Glutamatergic neuron (in vitro differentiated cells): ENCODE results near the gene OR51B2. TPM values are rescaled to one million over a fixed set of nuclear protein-coding genes. Genes with fewer than 3 reads are reported as not detected.

Experiments
- DNase-seq: peaks from one replicate; pipeline ENCODE4 v3.0.0; 2022
- H3K27ac Mint-ChIP-seq: one replicate; pipeline ENCODE4 v1.8.0; 2020; ENCODE audit warnings: mild to moderate bottlenecking, mixed read lengths, inconsistent platforms; ENCODE audit not compliant: unreplicated experiment
- H3K27me3 Mint-ChIP-seq: one replicate; pipeline ENCODE4 v1.8.0; 2020; ENCODE audit warnings: mild to moderate bottlenecking, moderate library complexity, mixed read lengths, inconsistent platforms; ENCODE audit not compliant: unreplicated experiment
- H3K36me3 Mint-ChIP-seq: one replicate; pipeline ENCODE4 v1.8.0; 2020; ENCODE audit warnings: mild to moderate bottlenecking, mixed read lengths, inconsistent platforms; ENCODE audit not compliant: unreplicated experiment
- H3K4me1 Mint-ChIP-seq: one replicate; pipeline ENCODE4 v1.8.0; 2020; ENCODE audit warnings: mild to moderate bottlenecking, low read depth, mixed read lengths, inconsistent platforms; ENCODE audit not compliant: unreplicated experiment
- H3K4me3 Mint-ChIP-seq: one replicate; pipeline ENCODE4 v1.8.0; 2020; ENCODE audit warnings: mild to moderate bottlenecking, mixed read lengths, inconsistent platforms; ENCODE audit not compliant: unreplicated experiment
- H3K9me3 Mint-ChIP-seq: one replicate; pipeline ENCODE4 v1.8.0; 2020; ENCODE audit warnings: mild to moderate bottlenecking, moderate library complexity, mixed read lengths, inconsistent platforms; ENCODE audit not compliant: unreplicated experiment
- CTCF ChIP-seq: fragments of 200-600 bp; sonication (generic); IDR thresholded peaks from one replicate; pipeline ENCODE4 v1.5.0; 2021; ENCODE audit not compliant: partially characterized antibody, unreplicated experiment
- total RNA-seq: library from RNA; stranded (reverse); fragmentation: NEBNext Ultra II Directional; extraction: Animal tissue kit (Norgen Biotek cat#: 25700); gene quantifications from one replicate; pipeline ENCODE4 v1.2.1, GENCODE V29; 2021; ENCODE audit not compliant: unreplicated experiment

The OR51B2 gene
- total RNA-seq, 1 donor from 2014 or later, result not detected

- no peak for DNase-seq
- H3K27me3 Mint-ChIP-seq, result peaks cover 2% of the 10 kb centered on the region
- no peak overlapping the region for H3K4me3 Mint-ChIP-seq
- H3K9me3 Mint-ChIP-seq, result peaks cover 1% of the 10 kb centered on the region
- TF ChIP-seq CTCF, result no peak
- H3K4me1 Mint-ChIP-seq, result no peaks in the 10 kb centered on the region
- H3K27ac Mint-ChIP-seq, result no peak overlapping the region
- no peaks in the 10 kb centered on the region for H3K36me3 Mint-ChIP-seq
Observed at GRCh38 chr11:5290106-5290505, 34.0 kb downstream of the OR51B2 start.

GRCh38 chr11:5289696-5290095 is 34.4 kb downstream of the OR51B2 start:
- Mint-ChIP-seq H3K4me1 (no peaks in the 10 kb centered on the region), H3K36me3 (no peaks in the 10 kb centered on the region), H3K27me3 (peaks cover 2% of the 10 kb centered on the region), H3K4me3 (no peak overlapping the region), H3K9me3 (no peaks in the 10 kb centered on the region), H3K27ac (no peak overlapping the region)
- no peak for DNase-seq
- no peak for TF ChIP-seq CTCF

GRCh38 chr11:5288906-5289550 is 35.1 kb downstream of the OR51B2 start:
- DNase-seq, result no peak
- TF ChIP-seq CTCF, result no peak
- H3K9me3 Mint-ChIP-seq, result no peaks in the 10 kb centered on the region
- H3K27ac Mint-ChIP-seq, result no peak overlapping the region
- H3K4me1 Mint-ChIP-seq, result no peaks in the 10 kb centered on the region
- H3K27me3 Mint-ChIP-seq, result peaks cover 2% of the 10 kb centered on the region
- no peak overlapping the region for H3K4me3 Mint-ChIP-seq
- H3K36me3 Mint-ChIP-seq, result no peaks in the 10 kb centered on the region

- H3K27ac Mint-ChIP-seq, result no peak overlapping the region
- H3K4me3 Mint-ChIP-seq, result no peak overlapping the region
- H3K27me3 Mint-ChIP-seq, result peaks cover 2% of the 10 kb centered on the region
- no peaks in the 10 kb centered on the region for H3K4me1 Mint-ChIP-seq
- H3K36me3 Mint-ChIP-seq, result no peaks in the 10 kb centered on the region
- no peak for TF ChIP-seq CTCF
- H3K9me3 Mint-ChIP-seq, result no peaks in the 10 kb centered on the region
- no peak for DNase-seq
Observed at GRCh38 chr11:5288108-5288905, 35.8 kb downstream of the OR51B2 start.

GRCh38 chr11:5286901-5287300 is 37.2 kb downstream of the OR51B2 start:
- TF ChIP-seq CTCF, result no peak
- H3K27me3 Mint-ChIP-seq, result no peaks in the 10 kb centered on the region
- H3K27ac Mint-ChIP-seq, result no peak overlapping the region
- DNase-seq, result no peak
- no peaks in the 10 kb centered on the region for H3K36me3 Mint-ChIP-seq
- no peaks in the 10 kb centered on the region for H3K4me1 Mint-ChIP-seq
- no peak overlapping the region for H3K4me3 Mint-ChIP-seq
- no peaks in the 10 kb centered on the region for H3K9me3 Mint-ChIP-seq
